SK-N-SH treated with all-trans-retinoic acid at 6 μM for 48 hours (cell line): ENCODE measurements around the gene ADGRV1.

Source experiments
- ATAC-seq: fragments of 200-7000 bp; cut with Tn5 transposase; 3 replicates; pipeline ENCODE4 v1.9.1; 2020; ENCODE audit warnings: mild to moderate bottlenecking, moderate library complexity
- ARNTL ChIP-seq: fragments of 450-650 bp; formaldehyde crosslinking; IDR thresholded peaks from 2 replicates; pipeline ENCODE4 v1.5.0; 2020; ENCODE audit warnings: low read depth, mild to moderate bottlenecking, moderate library complexity, borderline replicate concordance
- BACH2 ChIP-seq: fragments of 250-450 bp; sonication (Bioruptor Pico); IDR thresholded peaks from 2 replicates; pipeline ENCODE4 v1.9.0; 2021; ENCODE audit warnings: mild to moderate bottlenecking, borderline replicate concordance
- CSDC2 ChIP-seq: fragments of 250-450 bp; sonication (Bioruptor Pico); IDR thresholded peaks from 2 replicates; pipeline ENCODE4 v1.5.0; 2020; ENCODE audit warnings: mild to moderate bottlenecking, moderate library complexity
- ESRRG ChIP-seq: fragments of 250-450 bp; sonication (Bioruptor Pico); IDR thresholded peaks from 2 replicates; pipeline ENCODE4 v1.6.1; 2021; ENCODE audit warnings: mild to moderate bottlenecking
- GLIS3 ChIP-seq: fragments of 250-450 bp; sonication (Bioruptor Pico); IDR thresholded peaks from 2 replicates; pipeline ENCODE4 v1.5.0; 2020; ENCODE audit warnings: mild to moderate bottlenecking, moderate library complexity
- ISL1 ChIP-seq: fragments of 250-450 bp; sonication (Bioruptor Pico); IDR thresholded peaks from 2 replicates; pipeline ENCODE4 v2.1.2; 2022; ENCODE audit warnings: mild to moderate bottlenecking, moderate library complexity
- OSR1 ChIP-seq: fragments of 250-450 bp; sonication (Bioruptor Pico); IDR thresholded peaks from 2 replicates; pipeline ENCODE4 v1.8.0; 2022; ENCODE audit warnings: moderate library complexity, mild to moderate bottlenecking, inconsistent platforms
- PPARA ChIP-seq: fragments of 250-450 bp; sonication (Bioruptor Pico); IDR thresholded peaks from 2 replicates; pipeline ENCODE4 v1.5.0; 2020; ENCODE audit warnings: mild to moderate bottlenecking, borderline replicate concordance
- RARB ChIP-seq: fragments of 250-450 bp; sonication (Bioruptor Pico); IDR thresholded peaks from 2 replicates; pipeline ENCODE4 v1.8.0; 2021; ENCODE audit warnings: mild to moderate bottlenecking, moderate library complexity
- SNAI2 ChIP-seq: fragments of 250-450 bp; sonication (Bioruptor Pico); IDR thresholded peaks from 2 replicates; pipeline ENCODE4 v1.5.0; 2020; ENCODE audit warnings: mild to moderate bottlenecking, moderate library complexity
- TCF4 ChIP-seq: fragments of 250-450 bp; sonication (Bioruptor Pico); IDR thresholded peaks from 2 replicates; pipeline ENCODE4 v1.8.0; 2021; ENCODE audit warnings: mild to moderate bottlenecking, moderate library complexity, borderline replicate concordance
- TOX ChIP-seq: fragments of 250-450 bp; sonication (Bioruptor Pico); IDR thresholded peaks from 2 replicates; pipeline ENCODE4 v1.8.0; 2021; ENCODE audit warnings: mild to moderate bottlenecking, moderate library complexity, borderline replicate concordance
- TSHZ2 ChIP-seq: fragments of 250-450 bp; sonication (Bioruptor Pico); IDR thresholded peaks from 2 replicates; pipeline ENCODE4 v1.5.0; 2020; ENCODE audit warnings: mild to moderate bottlenecking, moderate library complexity
- ZC3H10 ChIP-seq: fragments of 250-450 bp; sonication (Bioruptor Pico); IDR thresholded peaks from 2 replicates; pipeline ENCODE4 v1.5.1; 2021; ENCODE audit warnings: mild to moderate bottlenecking, moderate library complexity
- ZFP3 ChIP-seq: fragments of 250-450 bp; sonication (Bioruptor Pico); IDR thresholded peaks from 2 replicates; pipeline ENCODE4 v1.5.0; 2020; ENCODE audit warnings: mild to moderate bottlenecking, moderate library complexity
- ZFP30 ChIP-seq: fragments of 450-650 bp; formaldehyde crosslinking; IDR thresholded peaks from 2 replicates; pipeline ENCODE4 v1.5.0; 2022; ENCODE audit warnings: mild to moderate bottlenecking, moderate library complexity
- ZNF565 ChIP-seq: fragments of 450-650 bp; formaldehyde crosslinking; conservative IDR thresholded peaks from 2 replicates; pipeline ENCODE4 v1.5.0; 2020; ENCODE audit warnings: low read depth, mild to moderate bottlenecking, moderate library complexity
- ZNF70 ChIP-seq: fragments of 450-650 bp; formaldehyde crosslinking; IDR thresholded peaks from 2 replicates; pipeline ENCODE4 v1.5.0; 2020; ENCODE audit warnings: mild to moderate bottlenecking, moderate library complexity
- ZNF8 ChIP-seq: fragments of 450-650 bp; formaldehyde crosslinking; IDR thresholded peaks from 2 replicates; pipeline ENCODE4 v1.5.0; 2020; ENCODE audit warnings: mild to moderate bottlenecking, moderate library complexity
- TF ChIP-seq, protein P1 (sequence below): fragments of 250-450 bp; sonication (Bioruptor Pico); IDR thresholded peaks from 2 replicates; pipeline ENCODE4 v1.5.1; 2020; ENCODE audit warnings: low read depth, mild to moderate bottlenecking, moderate library complexity
- TF ChIP-seq, protein P2 (sequence below): fragments of 250-450 bp; sonication (Bioruptor Pico); IDR thresholded peaks from 2 replicates; pipeline ENCODE4 v1.8.0; 2021; ENCODE audit warnings: low read depth, mild to moderate bottlenecking, moderate library complexity, borderline replicate concordance
- TF ChIP-seq, protein P3 (sequence below): fragments of 250-450 bp; sonication (Bioruptor Pico); IDR thresholded peaks from 2 replicates; pipeline ENCODE4 v1.5.1; 2021; ENCODE audit warnings: mild to moderate bottlenecking, moderate library complexity

The ADGRV1 gene

DNA sequence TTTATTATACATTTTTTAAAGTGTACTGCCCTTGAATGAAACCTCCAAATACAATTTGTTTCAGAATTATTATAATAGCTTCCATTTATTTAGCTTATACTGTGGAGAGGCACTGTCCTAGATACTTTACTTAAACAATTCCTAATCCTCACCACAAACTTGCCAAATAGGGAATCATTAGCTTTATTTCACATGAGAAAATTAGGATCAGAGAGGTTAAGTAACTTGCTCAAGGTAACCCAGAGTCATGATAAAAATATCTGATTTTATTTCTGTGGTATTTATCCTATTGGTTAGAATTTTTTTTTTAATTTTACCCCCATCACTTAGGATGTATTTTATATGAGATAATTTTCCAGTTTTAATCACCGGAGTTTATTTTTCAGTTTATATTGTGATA is 78.4 kb downstream of the ADGRV1 start:
- no peak for TF ChIP-seq SNAI2 (CRISPR knock-in tag)
- TF ChIP-seq ZFP3 = no peak
- TF ChIP-seq PPARA = no peak
- TF ChIP-seq ISL1 (CRISPR knock-in tag) = no peak
- no peak for TF ChIP-seq OSR1 (CRISPR knock-in tag)
- TF ChIP-seq TSHZ2 (CRISPR knock-in tag) = no peak
- TF ChIP-seq ESRRG = no peak
- no peak for TF ChIP-seq ZFP30 (CRISPR knock-in tag)
- TF ChIP-seq ZNF8 (CRISPR knock-in tag) = no peak
- TF ChIP-seq ZNF70 (CRISPR knock-in tag) = no peak
- TF ChIP-seq BACH2 (CRISPR knock-in tag) = no peak
- ATAC-seq = no peak

GRCh38 chr5:90637731-90638130 is 79.1 kb downstream of the ADGRV1 start:
- ATAC-seq = no peak
- TF ChIP-seq ZNF70 (CRISPR knock-in tag) (no peak), TOX (CRISPR knock-in tag) (no peak), ESRRG (no peak), ZNF8 (CRISPR knock-in tag) (no peak), ARNTL (CRISPR knock-in tag) (no peak), ZC3H10 (CRISPR knock-in tag) (no peak), ZNF565 (CRISPR knock-in tag) (no peak), ISL1 (CRISPR knock-in tag) (no peak), TSHZ2 (CRISPR knock-in tag) (no peak), ZFP3 (no peak), PPARA (no peak), RARB (no peak), BACH2 (CRISPR knock-in tag) (no peak), ZFP30 (CRISPR knock-in tag) (no peak), GLIS3 (CRISPR knock-in tag) (no peak), TCF4 (CRISPR knock-in tag) (no peak), SNAI2 (CRISPR knock-in tag) (no peak)
- TF ChIP-seq, protein P1, sequence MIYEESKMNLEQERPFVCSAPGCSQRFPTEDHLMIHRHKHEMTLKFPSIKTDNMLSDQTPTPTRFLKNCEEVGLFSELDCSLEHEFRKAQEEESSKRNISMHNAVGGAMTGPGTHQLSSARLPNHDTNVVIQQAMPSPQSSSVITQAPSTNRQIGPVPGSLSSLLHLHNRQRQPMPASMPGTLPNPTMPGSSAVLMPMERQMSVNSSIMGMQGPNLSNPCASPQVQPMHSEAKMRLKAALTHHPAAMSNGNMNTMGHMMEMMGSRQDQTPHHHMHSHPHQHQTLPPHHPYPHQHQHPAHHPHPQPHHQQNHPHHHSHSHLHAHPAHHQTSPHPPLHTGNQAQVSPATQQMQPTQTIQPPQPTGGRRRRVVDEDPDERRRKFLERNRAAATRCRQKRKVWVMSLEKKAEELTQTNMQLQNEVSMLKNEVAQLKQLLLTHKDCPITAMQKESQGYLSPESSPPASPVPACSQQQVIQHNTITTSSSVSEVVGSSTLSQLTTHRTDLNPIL (CRISPR knock-in tag) = no peak
- TF ChIP-seq, protein P2, sequence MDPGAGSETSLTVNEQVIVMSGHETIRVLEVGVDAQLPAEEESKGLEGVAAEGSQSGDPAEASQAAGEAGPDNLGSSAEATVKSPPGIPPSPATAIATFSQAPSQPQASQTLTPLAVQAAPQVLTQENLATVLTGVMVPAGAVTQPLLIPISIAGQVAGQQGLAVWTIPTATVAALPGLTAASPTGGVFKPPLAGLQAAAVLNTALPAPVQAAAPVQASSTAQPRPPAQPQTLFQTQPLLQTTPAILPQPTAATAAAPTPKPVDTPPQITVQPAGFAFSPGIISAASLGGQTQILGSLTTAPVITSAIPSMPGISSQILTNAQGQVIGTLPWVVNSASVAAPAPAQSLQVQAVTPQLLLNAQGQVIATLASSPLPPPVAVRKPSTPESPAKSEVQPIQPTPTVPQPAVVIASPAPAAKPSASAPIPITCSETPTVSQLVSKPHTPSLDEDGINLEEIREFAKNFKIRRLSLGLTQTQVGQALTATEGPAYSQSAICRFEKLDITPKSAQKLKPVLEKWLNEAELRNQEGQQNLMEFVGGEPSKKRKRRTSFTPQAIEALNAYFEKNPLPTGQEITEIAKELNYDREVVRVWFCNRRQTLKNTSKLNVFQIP (CRISPR knock-in tag) = no peak
- TF ChIP-seq, protein P3, sequence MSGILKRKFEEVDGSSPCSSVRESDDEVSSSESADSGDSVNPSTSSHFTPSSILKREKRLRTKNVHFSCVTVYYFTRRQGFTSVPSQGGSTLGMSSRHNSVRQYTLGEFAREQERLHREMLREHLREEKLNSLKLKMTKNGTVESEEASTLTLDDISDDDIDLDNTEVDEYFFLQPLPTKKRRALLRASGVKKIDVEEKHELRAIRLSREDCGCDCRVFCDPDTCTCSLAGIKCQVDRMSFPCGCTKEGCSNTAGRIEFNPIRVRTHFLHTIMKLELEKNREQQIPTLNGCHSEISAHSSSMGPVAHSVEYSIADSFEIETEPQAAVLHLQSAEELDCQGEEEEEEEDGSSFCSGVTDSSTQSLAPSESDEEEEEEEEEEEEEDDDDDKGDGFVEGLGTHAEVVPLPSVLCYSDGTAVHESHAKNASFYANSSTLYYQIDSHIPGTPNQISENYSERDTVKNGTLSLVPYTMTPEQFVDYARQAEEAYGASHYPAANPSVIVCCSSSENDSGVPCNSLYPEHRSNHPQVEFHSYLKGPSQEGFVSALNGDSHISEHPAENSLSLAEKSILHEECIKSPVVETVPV (CRISPR knock-in tag) = no peak

DNA sequence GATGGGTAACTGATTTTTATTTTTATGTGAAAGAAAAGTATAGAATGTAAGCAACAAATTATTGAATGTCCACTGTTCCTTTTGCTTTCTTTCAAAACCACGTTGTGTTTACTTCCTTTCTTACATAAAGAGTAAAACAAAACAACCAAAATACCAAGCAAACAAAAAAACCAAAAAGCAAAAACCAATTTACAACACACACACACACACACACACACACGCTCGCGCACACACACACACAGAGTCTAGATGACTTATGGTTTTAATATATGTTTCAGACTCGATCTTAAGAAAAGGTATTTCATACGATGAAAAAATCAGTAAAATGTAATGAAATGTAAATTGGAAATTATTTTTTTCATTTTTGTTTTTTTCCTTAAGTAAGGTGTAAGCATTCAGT is 80.3 kb downstream of the ADGRV1 start:
- ATAC-seq = no peak
- TF ChIP-seq CSDC2 (CRISPR knock-in tag) (no peak), ZNF565 (CRISPR knock-in tag) (no peak), PPARA (no peak), ISL1 (CRISPR knock-in tag) (no peak), TSHZ2 (CRISPR knock-in tag) (no peak)
- TF ChIP-seq, protein P2 (CRISPR knock-in tag) = no peak
